H9 (cell line): Measurements from ENCODE around the gene BCCIP. TPM values are rescaled to one million over a fixed set of nuclear protein-coding genes. Genes with fewer than 3 reads are reported as not detected.

ENCODE experiments used
- DNase-seq: peaks from one replicate; pipeline ENCODE4 v3.0.0-alpha.2; 2017
- H2AFZ ChIP-seq: one replicate; pipeline ENCODE4 v1.6.1; 2013; ENCODE audit warnings: mild to moderate bottlenecking, low read length, control low read depth, moderate library complexity
- H2AK5ac ChIP-seq: 2 replicates; pipeline ENCODE4 v1.6.1; 2013; ENCODE audit warnings: low read length, control low read depth, mixed read lengths; ENCODE audit not compliant: insufficient read length
- H2BK120ac ChIP-seq: one replicate; pipeline ENCODE4 v1.6.1; 2013; ENCODE audit warnings: low read depth, mild to moderate bottlenecking, low read length, control low read depth, inconsistent platforms; ENCODE audit not compliant: poor library complexity, severe bottlenecking
- H2BK12ac ChIP-seq: 2 replicates; pipeline ENCODE4 v1.6.1; 2013; ENCODE audit warnings: low read length, control low read depth, mixed read lengths, low read depth; ENCODE audit not compliant: insufficient read length
- H2BK15ac ChIP-seq: 2 replicates; pipeline ENCODE4 v1.6.1; 2013; ENCODE audit warnings: low read depth, low read length, control low read depth
- H2BK20ac ChIP-seq: one replicate; pipeline ENCODE4 v1.6.1; 2013; ENCODE audit warnings: low read depth, mild to moderate bottlenecking, low read length, control low read depth, inconsistent platforms; ENCODE audit not compliant: poor library complexity, severe bottlenecking
- H2BK5ac ChIP-seq: 2 replicates; pipeline ENCODE4 v1.6.1; 2013; ENCODE audit warnings: low read length, control low read depth, mixed read lengths; ENCODE audit not compliant: insufficient read length
- H3K14ac ChIP-seq: 2 replicates; pipeline ENCODE4 v1.6.1; 2013; ENCODE audit warnings: low read length, control low read depth; ENCODE audit not compliant: insufficient read depth
- H3K18ac ChIP-seq: 2 replicates; pipeline ENCODE4 v1.6.1; 2013; ENCODE audit warnings: low read depth, mild to moderate bottlenecking, mixed read lengths, low read length, control low read depth; ENCODE audit not compliant: insufficient read length
- H3K23ac ChIP-seq: 2 replicates; pipeline ENCODE4 v1.6.1; 2013; ENCODE audit warnings: low read length, control low read depth, mixed read lengths, low read depth; ENCODE audit not compliant: insufficient read length
- H3K23me2 ChIP-seq: 2 replicates; pipeline ENCODE4 v1.6.1; 2013; ENCODE audit warnings: low read depth, mild to moderate bottlenecking, mixed read lengths, low read length, control low read depth; ENCODE audit not compliant: insufficient read length, poor library complexity, severe bottlenecking
- H3K27ac ChIP-seq: 2 replicates; pipeline ENCODE4 v1.5.1; 2013; ENCODE audit warnings: low read length, control low read depth, mixed read lengths, low read depth; ENCODE audit not compliant: insufficient read length
- H3K27me3 ChIP-seq: 2 replicates; pipeline ENCODE4 v1.6.1; 2013; ENCODE audit warnings: low read length, control low read depth, inconsistent platforms; ENCODE audit not compliant: insufficient read depth
- H3K4ac ChIP-seq: 2 replicates; pipeline ENCODE4 v1.6.1; 2013; ENCODE audit warnings: low read depth, mild to moderate bottlenecking, control low read depth, inconsistent platforms, low read length, moderate library complexity
- H3K4me1 ChIP-seq: 2 replicates; pipeline ENCODE4 v1.6.1; 2013; ENCODE audit warnings: low read length, control low read depth, inconsistent platforms; ENCODE audit not compliant: insufficient read depth
- H3K4me2 ChIP-seq: 2 replicates; pipeline ENCODE4 v1.6.1; 2013; ENCODE audit warnings: low read length, control low read depth, mixed read lengths; ENCODE audit not compliant: insufficient read length, insufficient read depth
- H3K56ac ChIP-seq: 2 replicates; pipeline ENCODE4 v1.6.1; 2013; ENCODE audit warnings: low read depth, mild to moderate bottlenecking, mixed read lengths, low read length, control low read depth; ENCODE audit not compliant: insufficient read length
- H3K79me1 ChIP-seq: 2 replicates; pipeline ENCODE4 v1.6.1; 2013; ENCODE audit warnings: low read depth, mild to moderate bottlenecking, moderate library complexity, low read length, control low read depth, inconsistent platforms; ENCODE audit not compliant: insufficient read depth, poor library complexity, severe bottlenecking
- H3K79me2 ChIP-seq: 2 replicates; pipeline ENCODE4 v1.6.1; 2013; ENCODE audit warnings: low read length, control low read depth, inconsistent platforms; ENCODE audit not compliant: insufficient read depth
- H3K9ac ChIP-seq: 2 replicates; pipeline ENCODE4 v1.6.1; 2013; ENCODE audit warnings: low read length, control low read depth, mixed read lengths; ENCODE audit not compliant: insufficient read length; ENCODE audit errors: extremely low read depth
- H3K9me3 ChIP-seq: one replicate; pipeline ENCODE4 v1.6.1; 2013; ENCODE audit warnings: low read depth, low read length, inconsistent platforms; ENCODE audit not compliant: control insufficient read depth
- H3T11ph ChIP-seq: one replicate; pipeline ENCODE4 v1.6.1; 2013; ENCODE audit warnings: mild to moderate bottlenecking, low read length, control low read depth, inconsistent platforms
- H4K20me1 ChIP-seq: one replicate; pipeline ENCODE4 v1.6.1; 2013; ENCODE audit not compliant: control insufficient read depth, insufficient read length, insufficient read depth
- H4K5ac ChIP-seq: 2 replicates; pipeline ENCODE4 v1.6.1; 2013; ENCODE audit warnings: low read depth, mild to moderate bottlenecking, mixed read lengths, low read length, control low read depth; ENCODE audit not compliant: insufficient read length
- H4K8ac ChIP-seq: replicated peaks from 2 replicates; pipeline ENCODE4 v1.6.1; 2013; ENCODE audit warnings: low read length, control low read depth, mixed read lengths, low read depth; ENCODE audit not compliant: insufficient read length
- H4K91ac ChIP-seq: 2 replicates; pipeline ENCODE4 v1.6.1; 2013; ENCODE audit warnings: low read depth, mild to moderate bottlenecking, moderate library complexity, mixed read lengths, low read length, control low read depth; ENCODE audit not compliant: insufficient read length
- H3K27ac Mint-ChIP-seq, 3 experiments: 2 replicates in 2 of 3; 3 replicates in 1 of 3; pipeline ENCODE4 v1.8.0; 2020 to 2021; ENCODE audit warnings: mixed read lengths in 3 of 3, mild to moderate bottlenecking in 1 of 3, moderate library complexity in 1 of 3
- H3K27me3 Mint-ChIP-seq: 2 replicates; pipeline ENCODE4 v1.8.0; 2021; ENCODE audit warnings: low read depth, mild to moderate bottlenecking, moderate library complexity, mixed read lengths
- H3K36me3 Mint-ChIP-seq, 3 experiments: 2 replicates in 2 of 3; 3 replicates in 1 of 3; pipeline ENCODE4 v1.8.0; 2020 to 2021; ENCODE audit warnings: low read depth in 3 of 3, mixed read lengths in 3 of 3; ENCODE audit not compliant: insufficient read depth in 1 of 3
- H3K4me1 Mint-ChIP-seq, 2 experiments: 2 replicates each; pipeline ENCODE4 v1.8.0; 2020; ENCODE audit warnings: mixed read lengths in 2 of 2
- H3K4me3 Mint-ChIP-seq, 2 experiments: 2 replicates in 1 of 2; 3 replicates in 1 of 2; pipeline ENCODE4 v1.8.0; 2020 to 2021; ENCODE audit warnings: mild to moderate bottlenecking in 2 of 2, mixed read lengths in 2 of 2, moderate library complexity in 1 of 2
- H3K9me3 Mint-ChIP-seq, 2 experiments: 2 replicates in 1 of 2; 3 replicates in 1 of 2; pipeline ENCODE4 v1.8.0; 2020; ENCODE audit warnings: mild to moderate bottlenecking in 2 of 2, mixed read lengths in 2 of 2, moderate library complexity in 1 of 2
- CTCF ChIP-seq: fragments of 200-600 bp; sonication (generic); conservative IDR thresholded peaks from 3 replicates; pipeline ENCODE4 v1.8.0; 2021; ENCODE audit warnings: antibody characterized with exemption, mild to moderate bottlenecking
- WGBS: extraction: QIAGEN DNeasy Blood & Tissue Kit; methylation state at CpG from one replicate; pipeline ENCODE4 v1.1.7; 2013; ENCODE audit warnings: missing lambda C conversion rate, low lambda C conversion rate, mixed read lengths; ENCODE audit not compliant: insufficient read length; ENCODE audit errors: extremely low coverage; 5-methylcytosine and 5-hydroxymethylcytosine counted together
- total RNA-seq: library from RNA; stranded (reverse); gene quantifications from 2 replicates; pipeline ENCODE4 v1.2.1, GENCODE V29; 2021

Gene BCCIP
- total RNA-seq, 1 experiment from 2014 or later = 119 TPM

- Histone ChIP-seq H3K27me3 (no peaks in the 10 kb centered on the region), H2BK5ac (no peak overlapping the region), H4K8ac (no peak overlapping the region), H3K4me2 (no peak overlapping the region), H3K23ac (no peak overlapping the region), H2AFZ (no peak overlapping the region), H3K14ac (no peak overlapping the region), H3K4me1 (no peaks in the 10 kb centered on the region), H3K23me2 (no peaks in the 10 kb centered on the region), H2BK15ac (no peak overlapping the region), H2BK12ac (no peak overlapping the region), H3K56ac (no peak overlapping the region), H3T11ph (no peak overlapping the region), H3K27ac (no peak overlapping the region), H2BK120ac (no peak overlapping the region), H3K79me2 (no peaks in the 10 kb centered on the region), H2BK20ac (no peak overlapping the region), H2AK5ac (no peak overlapping the region), H3K4ac (no peak overlapping the region), H3K9me3 (no peaks in the 10 kb centered on the region), H4K5ac (no peak overlapping the region), H3K79me1 (no peaks in the 10 kb centered on the region), H4K91ac (no peak overlapping the region), H4K20me1 (no peaks in the 10 kb centered on the region), H3K9ac (no peak overlapping the region), H3K18ac (no peak overlapping the region)
- TF ChIP-seq CTCF = no peak
- H3K27me3 Mint-ChIP-seq = no peaks in the 10 kb centered on the region
- WGBS = no CpG with 5 or more reads among the region's 4 CpGs
- no peak overlapping the region for H3K4me3 Mint-ChIP-seq
- H3K9me3 Mint-ChIP-seq = no peaks in the 10 kb centered on the region
- no peak for DNase-seq
- no peaks in the 10 kb centered on the region for H3K4me1 Mint-ChIP-seq
- peaks cover 0 to 5% (median 0%) of the 10 kb centered on the region in 3 experiments; a peak in 1 of 7 replicates for H3K36me3 Mint-ChIP-seq
- H3K27ac Mint-ChIP-seq = no peak overlapping the region
Observed at GRCh38 chr10:125859128-125859817, 35.9 kb downstream of the BCCIP start.
